AG09319 (cell line): ENCODE measurements around the gene PRMT7.

Experiments used
- DNase-seq: peaks from one replicate; pipeline ENCODE4 v3.0.0-alpha.2; 2010; ENCODE audit warnings: low read depth; ENCODE audit errors: extremely low read depth
- CTCF ChIP-seq: IDR thresholded peaks from 2 replicates; pipeline ENCODE4 v1.5.1; 2011; ENCODE audit warnings: low read depth, mild to moderate bottlenecking, inconsistent platforms, low read length, moderate library complexity

Gene PRMT7

GRCh38 chr16:68269793-68270192 lies 41.0 kb upstream of the PRMT7 start:
- DNase-seq: no peak

DNA sequence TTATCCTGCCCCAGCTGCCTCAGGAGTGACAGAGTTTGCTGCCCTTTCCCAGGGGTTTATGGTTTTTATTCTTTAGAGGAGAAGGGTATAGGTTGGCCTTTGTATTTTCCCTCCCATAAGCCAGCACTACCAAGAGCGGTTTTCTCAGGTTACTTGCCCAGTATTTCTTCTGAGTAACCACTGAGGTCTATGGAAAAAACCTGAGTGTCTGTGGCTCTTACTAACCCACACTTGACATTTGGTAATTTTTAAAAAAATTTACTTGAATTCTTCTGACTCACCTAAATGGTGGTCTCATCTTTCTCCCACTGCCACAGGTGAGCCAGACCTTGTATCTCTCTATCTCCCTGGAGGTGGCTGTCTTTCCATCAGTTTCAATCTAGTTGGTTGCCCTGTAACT lies 40.5 kb upstream of the PRMT7 start:
- no peak for DNase-seq
- no peak for TF ChIP-seq CTCF

More at GRCh38 chr16:68269793-68270192, 41.0 kb upstream of the PRMT7 start:
- TF ChIP-seq CTCF: no peak

- TF ChIP-seq CTCF: no peak
Measured at GRCh38 chr16:68272507-68273209, 38.2 kb upstream of the PRMT7 start.

GRCh38 chr16:68273459-68273858 lies 37.4 kb upstream of the PRMT7 start:
- TF ChIP-seq CTCF: no peak
- no peak for DNase-seq

More at GRCh38 chr16:68272507-68273209, 38.2 kb upstream of the PRMT7 start:
- DNase-seq: no peak

DNA sequence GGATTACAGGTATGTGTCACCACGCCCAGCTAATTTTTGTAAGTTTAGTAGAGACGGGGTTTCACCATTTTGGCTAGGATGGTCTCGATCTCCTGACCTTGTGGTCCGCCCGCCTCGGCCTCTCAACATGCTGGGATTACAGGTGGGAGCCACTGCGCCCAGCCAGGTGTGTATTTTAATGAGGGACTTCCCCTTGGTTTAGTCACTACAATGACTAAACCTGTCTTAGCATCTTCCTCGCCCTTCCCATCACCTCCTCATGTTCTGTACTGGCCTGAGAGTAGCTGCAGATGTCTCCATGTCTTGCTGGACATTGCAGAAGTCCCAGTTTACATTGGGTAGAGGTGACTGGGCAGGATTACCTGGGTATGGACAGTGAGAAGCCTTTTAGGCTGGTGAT lies 36.9 kb upstream of the PRMT7 start:
- no peak for TF ChIP-seq CTCF
- no peak for DNase-seq

DNA sequence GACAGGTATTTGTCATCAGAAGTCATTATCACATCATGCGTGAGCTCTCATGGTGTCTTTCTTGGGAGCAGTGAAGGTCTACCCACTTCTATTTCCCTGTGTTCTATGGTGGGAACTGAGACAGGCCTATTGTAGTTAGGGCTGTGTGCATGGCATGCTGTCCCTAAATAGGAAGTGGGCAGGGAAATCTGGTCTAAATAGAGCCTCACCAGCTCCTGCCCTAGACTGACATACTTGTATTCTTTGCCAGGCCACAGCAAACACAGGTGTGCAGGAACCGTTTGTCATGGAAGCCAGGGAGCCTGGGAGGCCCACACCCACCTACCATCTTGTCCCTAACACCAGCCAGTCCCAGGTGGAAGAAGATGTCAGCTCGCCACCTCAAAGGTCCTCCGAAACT lies 36.4 kb upstream of the PRMT7 start:
- no peak for DNase-seq
- no peak for TF ChIP-seq CTCF

DNA sequence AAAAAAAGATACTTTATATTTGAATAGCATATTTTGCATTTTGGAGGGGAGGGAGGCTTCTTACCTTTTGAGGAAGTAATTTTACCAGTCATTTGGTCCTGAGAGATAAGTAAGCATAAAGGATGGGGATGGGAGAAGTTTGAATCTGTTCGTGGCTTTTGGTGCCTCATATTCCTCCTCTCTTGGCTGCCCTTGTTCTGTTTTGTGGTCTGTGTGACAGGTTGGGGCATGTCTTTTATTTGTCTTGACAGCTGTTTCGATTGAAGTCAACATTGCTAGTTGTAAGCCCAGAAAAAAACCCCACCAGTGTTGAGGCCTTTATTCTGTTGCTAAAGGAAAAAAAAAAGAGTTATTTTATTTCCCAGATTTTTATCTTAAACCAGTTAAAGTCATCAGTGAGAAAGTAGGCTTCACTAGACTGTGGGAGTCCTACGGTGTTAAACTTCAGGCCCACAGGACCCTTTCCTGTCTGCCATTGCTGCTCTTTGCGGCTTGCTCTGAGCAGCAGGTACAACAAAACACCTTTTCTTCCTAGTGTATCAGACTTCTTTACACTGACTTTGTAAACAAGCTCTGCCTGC lies 35.1 kb upstream of the PRMT7 start:
- TF ChIP-seq CTCF: no peak
- DNase-seq: no peak
